GM23338 (cell line): ENCODE measurements around the gene BICDL2. TPM values are rescaled to one million over a fixed set of nuclear protein-coding genes. Genes with fewer than 3 reads are reported as not detected.

Experiments used
- ATAC-seq: fragments of 200-7000 bp; cut with Tn5 transposase; 3 replicates; pipeline ENCODE4 v1.9.1; 2020
- DNase-seq: peaks from one replicate; pipeline ENCODE4 v3.0.0-alpha.2; 2015; ENCODE audit warnings: low spot score
- H2AFZ ChIP-seq: fragments of 200-600 bp; sonication (generic); 2 replicates; pipeline ENCODE4 v1.8.0; 2016; ENCODE audit warnings: antibody characterized with exemption, mild to moderate bottlenecking, moderate library complexity
- H3F3A ChIP-seq: fragments of 200-600 bp; sonication (generic); replicated peaks from 2 replicates; pipeline ENCODE4 v1.8.0; 2017; ENCODE audit warnings: antibody characterized with exemption, mixed run types, low read depth
- H3K27ac ChIP-seq: fragments of 200-600 bp; sonication (generic); 2 replicates; pipeline ENCODE4 v1.6.1; 2016; ENCODE audit warnings: low read depth
- H3K27me3 ChIP-seq: fragments of 200-600 bp; sonication (generic); 2 replicates; pipeline ENCODE4 v1.8.0; 2016; ENCODE audit warnings: mild to moderate bottlenecking, mixed run types, moderate library complexity; ENCODE audit not compliant: insufficient read depth
- H3K36me3 ChIP-seq: fragments of 200-600 bp; sonication (generic); 2 replicates; pipeline ENCODE4 v1.8.0; 2016; ENCODE audit warnings: mild to moderate bottlenecking; ENCODE audit not compliant: insufficient read depth
- H3K4me1 ChIP-seq: fragments of 200-600 bp; sonication (generic); 2 replicates; pipeline ENCODE4 v1.8.0; 2016; ENCODE audit warnings: mild to moderate bottlenecking, moderate library complexity; ENCODE audit not compliant: insufficient read depth
- H3K4me2 ChIP-seq: fragments of 200-600 bp; sonication (generic); 2 replicates; pipeline ENCODE4 v1.7.1; 2017; ENCODE audit warnings: mixed run types
- H3K4me3 ChIP-seq: fragments of 200-600 bp; sonication (generic); 2 replicates; pipeline ENCODE4 v1.6.1; 2016; ENCODE audit warnings: mixed run types
- H3K79me2 ChIP-seq: fragments of 200-600 bp; sonication (generic); replicated peaks from 2 replicates; pipeline ENCODE4 v1.8.0; 2017; ENCODE audit warnings: mild to moderate bottlenecking; ENCODE audit not compliant: insufficient read depth
- H3K9me2 ChIP-seq: fragments of 200-600 bp; sonication (generic); 2 replicates; pipeline ENCODE4 v1.8.0; 2017; ENCODE audit not compliant: insufficient read depth
- H4K20me1 ChIP-seq: fragments of 200-600 bp; sonication (generic); replicated peaks from 2 replicates; pipeline ENCODE4 v1.8.0; 2017; ENCODE audit warnings: mild to moderate bottlenecking; ENCODE audit not compliant: insufficient read depth
- H3K27ac Mint-ChIP-seq: 2 replicates; pipeline ENCODE4 v1.8.0; 2020; ENCODE audit warnings: inconsistent platforms, mild to moderate bottlenecking, moderate library complexity, mixed read lengths
- H3K27me3 Mint-ChIP-seq: 3 replicates; pipeline ENCODE4 v1.8.0; 2022; ENCODE audit warnings: low read depth, mild to moderate bottlenecking, moderate library complexity, mixed read lengths, inconsistent platforms; ENCODE audit not compliant: insufficient read depth, poor library complexity
- H3K36me3 Mint-ChIP-seq: 3 replicates; pipeline ENCODE4 v1.8.0; 2021; ENCODE audit warnings: low read depth, mild to moderate bottlenecking, inconsistent platforms, moderate library complexity, mixed read lengths
- H3K4me1 Mint-ChIP-seq: 3 replicates; pipeline ENCODE4 v1.8.0; 2020; ENCODE audit warnings: mild to moderate bottlenecking, inconsistent platforms, mixed read lengths
- H3K4me3 Mint-ChIP-seq: 3 replicates; pipeline ENCODE4 v1.8.0; 2021; ENCODE audit warnings: moderate library complexity, mild to moderate bottlenecking, inconsistent platforms, mixed read lengths
- H3K9me3 Mint-ChIP-seq: 3 replicates; pipeline ENCODE4 v1.8.0; 2020; ENCODE audit warnings: moderate library complexity, mild to moderate bottlenecking, inconsistent platforms, mixed read lengths
- CREB1 ChIP-seq: fragments of 250-450 bp; sonication (Bioruptor Pico); IDR thresholded peaks from 2 replicates; pipeline ENCODE4 v1.5.0; 2020; ENCODE audit warnings: low read depth, mild to moderate bottlenecking, moderate library complexity
- ETS1 ChIP-seq: IDR thresholded peaks from 2 replicates; pipeline ENCODE4 v1.6.1; 2016; ENCODE audit warnings: antibody characterized with exemption
- JUNB ChIP-seq: IDR thresholded peaks from one replicate; pipeline ENCODE4 v1.6.1; 2016; ENCODE audit warnings: antibody characterized with exemption; ENCODE audit not compliant: unreplicated experiment
- POLR2AphosphoS5 ChIP-seq: IDR thresholded peaks from 2 replicates; pipeline ENCODE4 v1.6.1; 2016; ENCODE audit warnings: antibody characterized with exemption, low read depth
- ZNF331 ChIP-seq: fragments of 250-450 bp; sonication (Bioruptor Pico); IDR thresholded peaks from 2 replicates; pipeline ENCODE4 v1.5.0; 2020; ENCODE audit warnings: low read depth, mild to moderate bottlenecking, moderate library complexity
- polyA plus RNA-seq: library from polyadenylated mRNA; unstranded; fragments of >200 nt; fragmentation: Nextera tagmentation; extraction: Ambion mirVana; gene quantifications from 2 replicates; pipeline ENCODE4 v1.2.1, GENCODE V29; 2016
- total RNA-seq: library from RNA; depleted of rRNA; stranded (reverse); fragments of >200 nt; shearing (Covaris generic); gene quantifications from 2 replicates; pipeline ENCODE4 v1.2.3, GENCODE V29; 2014
- TF ChIP-seq, protein P1 (sequence below): fragments of 250-450 bp; sonication (Bioruptor Pico); IDR thresholded peaks from 2 replicates; pipeline ENCODE4 v1.5.0; 2020; ENCODE audit warnings: mild to moderate bottlenecking, moderate library complexity
- TF ChIP-seq, protein P2 (sequence below), 2 experiments: fragments of 200-600 bp in 1 of 2; sonication (generic) in 1 of 2; conservative IDR thresholded peaks; 2 replicates each; pipeline versions ENCODE4 v1.5.1 to v1.6.1; 2016 to 2017; ENCODE audit warnings: antibody characterized with exemption in 2 of 2, low read depth in 2 of 2, mild to moderate bottlenecking in 2 of 2, moderate library complexity in 1 of 2

The BICDL2 gene
- total and polyA plus RNA-seq, 2 experiments from 2014 or later, result 12.7 to 18.4 TPM

- no peak for TF ChIP-seq JUNB
- TF ChIP-seq, protein P1, sequence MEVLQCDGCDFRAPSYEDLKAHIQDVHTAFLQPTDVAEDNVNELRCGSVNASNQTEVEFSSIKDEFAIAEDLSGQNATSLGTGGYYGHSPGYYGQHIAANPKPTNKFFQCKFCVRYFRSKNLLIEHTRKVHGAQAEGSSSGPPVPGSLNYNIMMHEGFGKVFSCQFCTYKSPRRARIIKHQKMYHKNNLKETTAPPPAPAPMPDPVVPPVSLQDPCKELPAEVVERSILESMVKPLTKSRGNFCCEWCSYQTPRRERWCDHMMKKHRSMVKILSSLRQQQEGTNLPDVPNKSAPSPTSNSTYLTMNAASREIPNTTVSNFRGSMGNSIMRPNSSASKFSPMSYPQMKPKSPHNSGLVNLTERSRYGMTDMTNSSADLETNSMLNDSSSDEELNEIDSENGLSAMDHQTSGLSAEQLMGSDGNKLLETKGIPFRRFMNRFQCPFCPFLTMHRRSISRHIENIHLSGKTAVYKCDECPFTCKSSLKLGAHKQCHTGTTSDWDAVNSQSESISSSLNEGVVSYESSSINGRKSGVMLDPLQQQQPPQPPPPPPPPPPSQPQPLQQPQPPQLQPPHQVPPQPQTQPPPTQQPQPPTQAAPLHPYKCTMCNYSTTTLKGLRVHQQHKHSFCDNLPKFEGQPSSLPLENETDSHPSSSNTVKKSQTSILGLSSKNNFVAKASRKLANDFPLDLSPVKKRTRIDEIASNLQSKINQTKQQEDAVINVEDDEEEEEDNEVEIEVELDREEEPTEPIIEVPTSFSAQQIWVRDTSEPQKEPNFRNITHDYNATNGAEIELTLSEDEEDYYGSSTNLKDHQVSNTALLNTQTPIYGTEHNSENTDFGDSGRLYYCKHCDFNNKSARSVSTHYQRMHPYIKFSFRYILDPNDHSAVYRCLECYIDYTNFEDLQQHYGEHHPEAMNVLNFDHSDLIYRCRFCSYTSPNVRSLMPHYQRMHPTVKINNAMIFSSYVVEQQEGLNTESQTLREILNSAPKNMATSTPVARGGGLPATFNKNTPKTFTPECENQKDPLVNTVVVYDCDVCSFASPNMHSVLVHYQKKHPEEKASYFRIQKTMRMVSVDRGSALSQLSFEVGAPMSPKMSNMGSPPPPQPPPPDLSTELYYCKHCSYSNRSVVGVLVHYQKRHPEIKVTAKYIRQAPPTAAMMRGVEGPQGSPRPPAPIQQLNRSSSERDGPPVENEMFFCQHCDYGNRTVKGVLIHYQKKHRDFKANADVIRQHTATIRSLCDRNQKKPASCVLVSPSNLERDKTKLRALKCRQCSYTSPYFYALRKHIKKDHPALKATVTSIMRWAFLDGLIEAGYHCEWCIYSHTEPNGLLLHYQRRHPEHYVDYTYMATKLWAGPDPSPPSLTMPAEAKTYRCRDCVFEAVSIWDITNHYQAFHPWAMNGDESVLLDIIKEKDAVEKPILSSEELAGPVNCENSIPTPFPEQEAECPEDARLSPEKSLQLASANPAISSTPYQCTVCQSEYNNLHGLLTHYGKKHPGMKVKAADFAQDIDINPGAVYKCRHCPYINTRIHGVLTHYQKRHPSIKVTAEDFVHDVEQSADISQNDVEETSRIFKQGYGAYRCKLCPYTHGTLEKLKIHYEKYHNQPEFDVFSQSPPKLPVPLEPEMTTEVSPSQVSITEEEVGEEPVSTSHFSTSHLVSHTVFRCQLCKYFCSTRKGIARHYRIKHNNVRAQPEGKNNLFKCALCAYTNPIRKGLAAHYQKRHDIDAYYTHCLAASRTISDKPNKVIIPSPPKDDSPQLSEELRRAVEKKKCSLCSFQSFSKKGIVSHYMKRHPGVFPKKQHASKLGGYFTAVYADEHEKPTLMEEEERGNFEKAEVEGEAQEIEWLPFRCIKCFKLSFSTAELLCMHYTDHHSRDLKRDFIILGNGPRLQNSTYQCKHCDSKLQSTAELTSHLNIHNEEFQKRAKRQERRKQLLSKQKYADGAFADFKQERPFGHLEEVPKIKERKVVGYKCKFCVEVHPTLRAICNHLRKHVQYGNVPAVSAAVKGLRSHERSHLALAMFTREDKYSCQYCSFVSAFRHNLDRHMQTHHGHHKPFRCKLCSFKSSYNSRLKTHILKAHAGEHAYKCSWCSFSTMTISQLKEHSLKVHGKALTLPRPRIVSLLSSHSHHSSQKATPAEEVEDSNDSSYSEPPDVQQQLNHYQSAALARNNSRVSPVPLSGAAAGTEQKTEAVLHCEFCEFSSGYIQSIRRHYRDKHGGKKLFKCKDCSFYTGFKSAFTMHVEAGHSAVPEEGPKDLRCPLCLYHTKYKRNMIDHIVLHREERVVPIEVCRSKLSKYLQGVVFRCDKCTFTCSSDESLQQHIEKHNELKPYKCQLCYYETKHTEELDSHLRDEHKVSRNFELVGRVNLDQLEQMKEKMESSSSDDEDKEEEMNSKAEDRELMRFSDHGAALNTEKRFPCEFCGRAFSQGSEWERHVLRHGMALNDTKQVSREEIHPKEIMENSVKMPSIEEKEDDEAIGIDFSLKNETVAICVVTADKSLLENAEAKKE (CRISPR knock-in tag), result no peak
Measured at GRCh38 chr16:3071655-3072054, 34.9 kb upstream of the BICDL2 start (continued).

DNA sequence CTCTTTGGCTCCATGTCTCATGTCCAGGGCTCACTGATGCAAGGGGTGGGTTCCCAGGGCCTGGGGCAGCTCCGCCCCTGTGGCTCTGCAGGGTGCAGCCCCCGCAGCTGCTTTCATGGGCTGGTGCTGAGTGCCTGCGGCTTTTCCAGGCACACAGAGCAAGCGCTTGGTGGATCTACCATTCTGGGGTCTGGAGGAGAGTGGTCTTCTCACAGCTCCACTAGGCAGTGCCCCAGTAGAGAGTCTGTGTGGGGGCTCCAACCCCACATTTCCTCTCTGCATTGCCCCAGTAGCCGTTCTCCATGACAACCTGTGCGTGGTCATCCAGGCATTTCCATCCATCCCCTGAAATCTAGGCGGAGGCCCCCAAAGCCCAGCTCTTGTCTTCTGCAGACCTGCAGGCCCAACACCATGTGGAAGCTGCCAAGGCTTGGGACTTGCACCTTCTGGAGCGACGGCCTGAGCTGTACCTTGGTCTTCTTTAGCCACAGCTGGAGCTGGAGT, 33.9 kb upstream of the BICDL2 start:
- Histone ChIP-seq H2AFZ (no peak overlapping the region), H3K79me2 (no peaks in the 10 kb centered on the region), H3K27me3 (no peaks in the 10 kb centered on the region), H3K4me3 (no peak overlapping the region), H3K36me3 (no peaks in the 10 kb centered on the region), H3K4me2 (no peak overlapping the region), H3K9me2 (no peaks in the 10 kb centered on the region), H4K20me1 (no peaks in the 10 kb centered on the region), H3K27ac (no peak overlapping the region), H3K4me1 (no peaks in the 10 kb centered on the region), H3F3A (no peaks in the 10 kb centered on the region)
- H3K9me3 Mint-ChIP-seq, result no peaks in the 10 kb centered on the region; the same call in 1 of the 3 replicates
- no peak overlapping the region for H3K4me3 Mint-ChIP-seq
- ATAC-seq (peak; percentile 27), DNase-seq (no peak)
- H3K4me1 Mint-ChIP-seq, result peaks cover 30% of the 10 kb centered on the region
- H3K36me3 Mint-ChIP-seq, result no peaks in the 10 kb centered on the region; the same call in 2 of the 3 replicates
- H3K27ac Mint-ChIP-seq, result no peak overlapping the region
- peaks cover 24% of the 10 kb centered on the region for H3K27me3 Mint-ChIP-seq
- TF ChIP-seq ZNF331 (CRISPR knock-in tag) (no peak), ETS1 (no peak), JUNB (no peak), CREB1 (CRISPR knock-in tag) (no peak), POLR2AphosphoS5 (no peak)
- TF ChIP-seq, protein P2, sequence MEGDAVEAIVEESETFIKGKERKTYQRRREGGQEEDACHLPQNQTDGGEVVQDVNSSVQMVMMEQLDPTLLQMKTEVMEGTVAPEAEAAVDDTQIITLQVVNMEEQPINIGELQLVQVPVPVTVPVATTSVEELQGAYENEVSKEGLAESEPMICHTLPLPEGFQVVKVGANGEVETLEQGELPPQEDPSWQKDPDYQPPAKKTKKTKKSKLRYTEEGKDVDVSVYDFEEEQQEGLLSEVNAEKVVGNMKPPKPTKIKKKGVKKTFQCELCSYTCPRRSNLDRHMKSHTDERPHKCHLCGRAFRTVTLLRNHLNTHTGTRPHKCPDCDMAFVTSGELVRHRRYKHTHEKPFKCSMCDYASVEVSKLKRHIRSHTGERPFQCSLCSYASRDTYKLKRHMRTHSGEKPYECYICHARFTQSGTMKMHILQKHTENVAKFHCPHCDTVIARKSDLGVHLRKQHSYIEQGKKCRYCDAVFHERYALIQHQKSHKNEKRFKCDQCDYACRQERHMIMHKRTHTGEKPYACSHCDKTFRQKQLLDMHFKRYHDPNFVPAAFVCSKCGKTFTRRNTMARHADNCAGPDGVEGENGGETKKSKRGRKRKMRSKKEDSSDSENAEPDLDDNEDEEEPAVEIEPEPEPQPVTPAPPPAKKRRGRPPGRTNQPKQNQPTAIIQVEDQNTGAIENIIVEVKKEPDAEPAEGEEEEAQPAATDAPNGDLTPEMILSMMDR (conservative IDR thresholded peaks at IDR 0.05; ENCODE audit: low read depth in 2 of 2), result no peak
